Measurements from ENCODE around the gene LHPP. TPM values are rescaled to one million over a fixed set of nuclear protein-coding genes. Genes with fewer than 3 reads are reported as not detected.

LHPP gene
- total and polyA plus RNA-seq, 2 experiments from 2014 or later = 27.4 to 40.2 TPM

DNA sequence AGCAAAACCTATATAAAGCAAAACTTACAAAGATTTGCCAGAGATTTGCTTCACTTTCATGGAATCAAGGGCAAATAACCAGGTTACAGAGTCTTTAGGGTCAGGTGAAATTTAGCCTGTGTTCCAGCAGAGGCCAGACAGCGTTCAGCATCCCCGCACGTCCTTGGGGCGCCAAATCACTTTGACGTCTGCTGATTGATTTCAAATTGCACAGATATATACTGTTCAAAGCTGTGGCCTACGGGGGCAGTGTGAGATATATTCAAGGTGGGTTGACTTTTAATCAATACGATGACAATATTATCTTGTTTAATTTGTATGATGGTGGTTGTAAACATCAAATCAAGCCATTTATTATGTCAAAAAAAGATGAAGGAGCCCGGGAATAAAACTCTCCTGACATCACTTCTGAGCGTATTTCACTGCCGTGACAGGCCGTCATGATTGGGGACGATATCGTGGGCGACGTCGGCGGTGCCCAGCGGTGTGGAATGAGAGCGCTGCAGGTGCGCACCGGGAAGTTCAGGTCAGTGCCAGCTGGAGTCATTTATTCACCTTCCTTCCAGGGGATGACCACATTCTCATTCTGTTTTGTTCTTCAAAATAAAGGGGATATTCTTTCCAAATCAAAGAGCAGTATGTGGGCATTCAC lies 55.2 kb downstream of the LHPP start:
- H3K36me3 Mint-ChIP-seq (ENCODE audit: low read depth) = peaks cover 11% of the 10 kb centered on the region; the same call in 2 of the 3 replicates
- DNase-seq (ENCODE audit: low spot score) = no peak
- no peak overlapping the region for H3K4me3 Mint-ChIP-seq
- no peak for ATAC-seq
- H3K4me1 ChIP-seq (ENCODE audit: insufficient read depth) = peaks cover 4% of the 10 kb centered on the region; the same call in 1 of the 2 replicates
- H3K27me3 Mint-ChIP-seq (ENCODE audit: insufficient read depth, low read depth, poor library complexity) = peaks cover 9% of the 10 kb centered on the region
- H3K9me3 Mint-ChIP-seq = no peaks in the 10 kb centered on the region; the same call in 2 of the 3 replicates
- H3K9me2 ChIP-seq (ENCODE audit: insufficient read depth) = no peaks in the 10 kb centered on the region
- H3K4me1 Mint-ChIP-seq = peaks cover 9% of the 10 kb centered on the region
- TF ChIP-seq JUNB (IDR thresholded peaks at IDR 0.05; ENCODE audit: unreplicated experiment) = no peak
- no peak for TF ChIP-seq STAT1 (IDR thresholded peaks at IDR 0.05; ENCODE audit: unreplicated experiment)
- H4K20me1 ChIP-seq (replicated peaks; ENCODE audit: insufficient read depth) = peaks cover 6% of the 10 kb centered on the region; the same call in 1 of the 2 replicates
- no peak overlapping the region for H3K4me3 ChIP-seq
- H3K27ac ChIP-seq (ENCODE audit: low read depth) = no peak overlapping the region
- H3K27ac Mint-ChIP-seq = no peak overlapping the region
- no peaks in the 10 kb centered on the region for H3K36me3 ChIP-seq (ENCODE audit: insufficient read depth)
- H2AFZ ChIP-seq = no peak overlapping the region
- no peaks in the 10 kb centered on the region for H3F3A ChIP-seq (replicated peaks; ENCODE audit: low read depth)
- no peaks in the 10 kb centered on the region for H3K79me2 ChIP-seq (replicated peaks; ENCODE audit: insufficient read depth)
- H3K4me2 ChIP-seq = no peak overlapping the region
- no peaks in the 10 kb centered on the region for H3K27me3 ChIP-seq (ENCODE audit: insufficient read depth)

DNA sequence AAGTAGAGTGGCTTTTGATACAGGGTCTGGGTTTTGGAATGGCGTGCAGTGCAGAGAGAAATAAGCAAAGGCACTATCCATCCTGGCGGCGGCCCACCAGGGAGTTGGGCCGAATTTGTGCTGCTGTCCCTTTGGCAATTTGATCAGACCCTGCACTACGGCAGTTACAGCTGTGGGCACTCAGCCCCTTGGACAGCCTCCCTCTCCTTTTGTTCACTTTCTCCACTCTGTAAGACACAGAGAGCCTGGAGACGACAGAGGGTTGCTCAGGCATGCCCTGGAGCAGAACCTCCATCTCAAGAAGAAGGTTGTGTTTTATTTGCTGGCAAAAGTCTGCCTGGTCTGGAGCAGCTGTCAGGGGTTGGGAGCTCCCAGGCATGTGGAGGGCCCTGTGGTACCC lies 55.8 kb downstream of the LHPP start:
- DNase-seq (ENCODE audit: low spot score) = no peak
- no peaks in the 10 kb centered on the region for H3K27me3 ChIP-seq (ENCODE audit: insufficient read depth)
- no peak overlapping the region for H3K4me3 Mint-ChIP-seq
- TF ChIP-seq ZNF114 (CRISPR knock-in tag; IDR thresholded peaks at IDR 0.05) (no peak), EZH2 (IDR thresholded peaks at IDR 0.05; ENCODE audit: low read depth, unreplicated experiment) (no peak), EZH2phosphoT487 (IDR thresholded peaks at IDR 0.05; ENCODE audit: unreplicated experiment) (no peak), ZNF331 (CRISPR knock-in tag; IDR thresholded peaks at IDR 0.05; ENCODE audit: low read depth) (no peak), JUNB (IDR thresholded peaks at IDR 0.05; ENCODE audit: unreplicated experiment) (no peak), CREB1 (CRISPR knock-in tag; IDR thresholded peaks at IDR 0.05; ENCODE audit: low read depth) (no peak)
- TF ChIP-seq, protein P1, sequence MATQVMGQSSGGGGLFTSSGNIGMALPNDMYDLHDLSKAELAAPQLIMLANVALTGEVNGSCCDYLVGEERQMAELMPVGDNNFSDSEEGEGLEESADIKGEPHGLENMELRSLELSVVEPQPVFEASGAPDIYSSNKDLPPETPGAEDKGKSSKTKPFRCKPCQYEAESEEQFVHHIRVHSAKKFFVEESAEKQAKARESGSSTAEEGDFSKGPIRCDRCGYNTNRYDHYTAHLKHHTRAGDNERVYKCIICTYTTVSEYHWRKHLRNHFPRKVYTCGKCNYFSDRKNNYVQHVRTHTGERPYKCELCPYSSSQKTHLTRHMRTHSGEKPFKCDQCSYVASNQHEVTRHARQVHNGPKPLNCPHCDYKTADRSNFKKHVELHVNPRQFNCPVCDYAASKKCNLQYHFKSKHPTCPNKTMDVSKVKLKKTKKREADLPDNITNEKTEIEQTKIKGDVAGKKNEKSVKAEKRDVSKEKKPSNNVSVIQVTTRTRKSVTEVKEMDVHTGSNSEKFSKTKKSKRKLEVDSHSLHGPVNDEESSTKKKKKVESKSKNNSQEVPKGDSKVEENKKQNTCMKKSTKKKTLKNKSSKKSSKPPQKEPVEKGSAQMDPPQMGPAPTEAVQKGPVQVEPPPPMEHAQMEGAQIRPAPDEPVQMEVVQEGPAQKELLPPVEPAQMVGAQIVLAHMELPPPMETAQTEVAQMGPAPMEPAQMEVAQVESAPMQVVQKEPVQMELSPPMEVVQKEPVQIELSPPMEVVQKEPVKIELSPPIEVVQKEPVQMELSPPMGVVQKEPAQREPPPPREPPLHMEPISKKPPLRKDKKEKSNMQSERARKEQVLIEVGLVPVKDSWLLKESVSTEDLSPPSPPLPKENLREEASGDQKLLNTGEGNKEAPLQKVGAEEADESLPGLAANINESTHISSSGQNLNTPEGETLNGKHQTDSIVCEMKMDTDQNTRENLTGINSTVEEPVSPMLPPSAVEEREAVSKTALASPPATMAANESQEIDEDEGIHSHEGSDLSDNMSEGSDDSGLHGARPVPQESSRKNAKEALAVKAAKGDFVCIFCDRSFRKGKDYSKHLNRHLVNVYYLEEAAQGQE (IDR thresholded peaks at IDR 0.05; ENCODE audit: unreplicated experiment) = no peak
- TF ChIP-seq, protein P2, sequence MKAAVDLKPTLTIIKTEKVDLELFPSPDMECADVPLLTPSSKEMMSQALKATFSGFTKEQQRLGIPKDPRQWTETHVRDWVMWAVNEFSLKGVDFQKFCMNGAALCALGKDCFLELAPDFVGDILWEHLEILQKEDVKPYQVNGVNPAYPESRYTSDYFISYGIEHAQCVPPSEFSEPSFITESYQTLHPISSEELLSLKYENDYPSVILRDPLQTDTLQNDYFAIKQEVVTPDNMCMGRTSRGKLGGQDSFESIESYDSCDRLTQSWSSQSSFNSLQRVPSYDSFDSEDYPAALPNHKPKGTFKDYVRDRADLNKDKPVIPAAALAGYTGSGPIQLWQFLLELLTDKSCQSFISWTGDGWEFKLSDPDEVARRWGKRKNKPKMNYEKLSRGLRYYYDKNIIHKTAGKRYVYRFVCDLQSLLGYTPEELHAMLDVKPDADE (IDR thresholded peaks at IDR 0.05) = no peak
- TF ChIP-seq, protein P3, sequence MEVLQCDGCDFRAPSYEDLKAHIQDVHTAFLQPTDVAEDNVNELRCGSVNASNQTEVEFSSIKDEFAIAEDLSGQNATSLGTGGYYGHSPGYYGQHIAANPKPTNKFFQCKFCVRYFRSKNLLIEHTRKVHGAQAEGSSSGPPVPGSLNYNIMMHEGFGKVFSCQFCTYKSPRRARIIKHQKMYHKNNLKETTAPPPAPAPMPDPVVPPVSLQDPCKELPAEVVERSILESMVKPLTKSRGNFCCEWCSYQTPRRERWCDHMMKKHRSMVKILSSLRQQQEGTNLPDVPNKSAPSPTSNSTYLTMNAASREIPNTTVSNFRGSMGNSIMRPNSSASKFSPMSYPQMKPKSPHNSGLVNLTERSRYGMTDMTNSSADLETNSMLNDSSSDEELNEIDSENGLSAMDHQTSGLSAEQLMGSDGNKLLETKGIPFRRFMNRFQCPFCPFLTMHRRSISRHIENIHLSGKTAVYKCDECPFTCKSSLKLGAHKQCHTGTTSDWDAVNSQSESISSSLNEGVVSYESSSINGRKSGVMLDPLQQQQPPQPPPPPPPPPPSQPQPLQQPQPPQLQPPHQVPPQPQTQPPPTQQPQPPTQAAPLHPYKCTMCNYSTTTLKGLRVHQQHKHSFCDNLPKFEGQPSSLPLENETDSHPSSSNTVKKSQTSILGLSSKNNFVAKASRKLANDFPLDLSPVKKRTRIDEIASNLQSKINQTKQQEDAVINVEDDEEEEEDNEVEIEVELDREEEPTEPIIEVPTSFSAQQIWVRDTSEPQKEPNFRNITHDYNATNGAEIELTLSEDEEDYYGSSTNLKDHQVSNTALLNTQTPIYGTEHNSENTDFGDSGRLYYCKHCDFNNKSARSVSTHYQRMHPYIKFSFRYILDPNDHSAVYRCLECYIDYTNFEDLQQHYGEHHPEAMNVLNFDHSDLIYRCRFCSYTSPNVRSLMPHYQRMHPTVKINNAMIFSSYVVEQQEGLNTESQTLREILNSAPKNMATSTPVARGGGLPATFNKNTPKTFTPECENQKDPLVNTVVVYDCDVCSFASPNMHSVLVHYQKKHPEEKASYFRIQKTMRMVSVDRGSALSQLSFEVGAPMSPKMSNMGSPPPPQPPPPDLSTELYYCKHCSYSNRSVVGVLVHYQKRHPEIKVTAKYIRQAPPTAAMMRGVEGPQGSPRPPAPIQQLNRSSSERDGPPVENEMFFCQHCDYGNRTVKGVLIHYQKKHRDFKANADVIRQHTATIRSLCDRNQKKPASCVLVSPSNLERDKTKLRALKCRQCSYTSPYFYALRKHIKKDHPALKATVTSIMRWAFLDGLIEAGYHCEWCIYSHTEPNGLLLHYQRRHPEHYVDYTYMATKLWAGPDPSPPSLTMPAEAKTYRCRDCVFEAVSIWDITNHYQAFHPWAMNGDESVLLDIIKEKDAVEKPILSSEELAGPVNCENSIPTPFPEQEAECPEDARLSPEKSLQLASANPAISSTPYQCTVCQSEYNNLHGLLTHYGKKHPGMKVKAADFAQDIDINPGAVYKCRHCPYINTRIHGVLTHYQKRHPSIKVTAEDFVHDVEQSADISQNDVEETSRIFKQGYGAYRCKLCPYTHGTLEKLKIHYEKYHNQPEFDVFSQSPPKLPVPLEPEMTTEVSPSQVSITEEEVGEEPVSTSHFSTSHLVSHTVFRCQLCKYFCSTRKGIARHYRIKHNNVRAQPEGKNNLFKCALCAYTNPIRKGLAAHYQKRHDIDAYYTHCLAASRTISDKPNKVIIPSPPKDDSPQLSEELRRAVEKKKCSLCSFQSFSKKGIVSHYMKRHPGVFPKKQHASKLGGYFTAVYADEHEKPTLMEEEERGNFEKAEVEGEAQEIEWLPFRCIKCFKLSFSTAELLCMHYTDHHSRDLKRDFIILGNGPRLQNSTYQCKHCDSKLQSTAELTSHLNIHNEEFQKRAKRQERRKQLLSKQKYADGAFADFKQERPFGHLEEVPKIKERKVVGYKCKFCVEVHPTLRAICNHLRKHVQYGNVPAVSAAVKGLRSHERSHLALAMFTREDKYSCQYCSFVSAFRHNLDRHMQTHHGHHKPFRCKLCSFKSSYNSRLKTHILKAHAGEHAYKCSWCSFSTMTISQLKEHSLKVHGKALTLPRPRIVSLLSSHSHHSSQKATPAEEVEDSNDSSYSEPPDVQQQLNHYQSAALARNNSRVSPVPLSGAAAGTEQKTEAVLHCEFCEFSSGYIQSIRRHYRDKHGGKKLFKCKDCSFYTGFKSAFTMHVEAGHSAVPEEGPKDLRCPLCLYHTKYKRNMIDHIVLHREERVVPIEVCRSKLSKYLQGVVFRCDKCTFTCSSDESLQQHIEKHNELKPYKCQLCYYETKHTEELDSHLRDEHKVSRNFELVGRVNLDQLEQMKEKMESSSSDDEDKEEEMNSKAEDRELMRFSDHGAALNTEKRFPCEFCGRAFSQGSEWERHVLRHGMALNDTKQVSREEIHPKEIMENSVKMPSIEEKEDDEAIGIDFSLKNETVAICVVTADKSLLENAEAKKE (CRISPR knock-in tag; IDR thresholded peaks at IDR 0.05) = no peak

More for the DNA sequence above, 55.8 kb downstream of the LHPP start:
- Histone ChIP-seq H3K27ac (ENCODE audit: low read depth) (no peak overlapping the region), H4K20me1 (replicated peaks; ENCODE audit: insufficient read depth) (peaks cover 6% of the 10 kb centered on the region; the same call in 1 of the 2 replicates), H2AFZ (no peak overlapping the region), H3F3A (replicated peaks; ENCODE audit: low read depth) (no peaks in the 10 kb centered on the region), H3K4me1 (ENCODE audit: insufficient read depth) (peaks cover 4% of the 10 kb centered on the region; the same call in 1 of the 2 replicates), H3K79me2 (replicated peaks; ENCODE audit: insufficient read depth) (no peaks in the 10 kb centered on the region), H3K9me2 (ENCODE audit: insufficient read depth) (no peaks in the 10 kb centered on the region), H3K4me2 (no peak overlapping the region), H3K4me3 (no peak overlapping the region), H3K36me3 (ENCODE audit: insufficient read depth) (no peaks in the 10 kb centered on the region)
- no peaks in the 10 kb centered on the region; the same call in 2 of the 3 replicates for H3K9me3 Mint-ChIP-seq
- H3K27me3 Mint-ChIP-seq (ENCODE audit: insufficient read depth, low read depth, poor library complexity) = peaks cover 9% of the 10 kb centered on the region
- ATAC-seq = no peak
- H3K4me1 Mint-ChIP-seq = peaks cover 9% of the 10 kb centered on the region
- peak overlapping the region; percentile 57; the same call in 1 of the 2 replicates for H3K27ac Mint-ChIP-seq
- peaks cover 11% of the 10 kb centered on the region; the same call in 2 of the 3 replicates for H3K36me3 Mint-ChIP-seq (ENCODE audit: low read depth)

All from GM23338 (cell line).